ENCODE results near the gene ZNF627. TPM values are rescaled to one million over a fixed set of nuclear protein-coding genes. Genes with fewer than 3 reads are reported as not detected.

ZNF627 gene
- polyA plus RNA-seq, 1 donor from 2014 or later, result 91.6 TPM

DNA sequence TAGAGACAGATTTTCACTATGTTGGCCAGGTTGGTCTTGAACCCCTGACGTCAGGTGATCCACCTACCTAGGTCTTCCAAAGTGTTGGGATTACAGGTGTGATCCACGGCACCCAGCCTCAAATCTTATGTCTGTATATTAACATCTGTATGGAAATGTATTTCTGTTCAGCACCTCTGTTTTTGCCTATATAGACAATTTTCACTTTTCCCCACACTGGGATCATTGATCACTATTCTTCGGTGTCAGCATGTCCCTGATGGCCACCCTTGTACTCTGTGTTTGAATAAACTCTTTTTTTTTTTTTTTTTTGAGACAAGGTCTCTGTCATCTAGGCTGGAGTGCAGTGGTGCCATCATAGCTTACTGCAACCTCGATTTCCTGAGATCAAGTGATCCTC, 3.2 kb upstream of the ZNF627 start:
- H3K9ac ChIP-seq (ENCODE audit: low read length), result no peak overlapping the region
- no peak overlapping the region for H3K4me2 ChIP-seq (ENCODE audit: low read length)
- no peak overlapping the region for H2AFZ ChIP-seq (ENCODE audit: low read depth, low read length)
- H3K9me2 ChIP-seq (ENCODE audit: insufficient read depth, low read length), result no peaks in the 10 kb centered on the region
- no peak overlapping the region for H3K27ac ChIP-seq (ENCODE audit: low read length)
- TF ChIP-seq EZH2 (IDR thresholded peaks at IDR 0.05; ENCODE audit: borderline replicate concordance, insufficient read depth, low read length, poor library complexity, severe bottlenecking) (no peak), TAF1 (IDR thresholded peaks at IDR 0.05; ENCODE audit: low read depth) (no peak)
- TF ChIP-seq, protein P1, sequence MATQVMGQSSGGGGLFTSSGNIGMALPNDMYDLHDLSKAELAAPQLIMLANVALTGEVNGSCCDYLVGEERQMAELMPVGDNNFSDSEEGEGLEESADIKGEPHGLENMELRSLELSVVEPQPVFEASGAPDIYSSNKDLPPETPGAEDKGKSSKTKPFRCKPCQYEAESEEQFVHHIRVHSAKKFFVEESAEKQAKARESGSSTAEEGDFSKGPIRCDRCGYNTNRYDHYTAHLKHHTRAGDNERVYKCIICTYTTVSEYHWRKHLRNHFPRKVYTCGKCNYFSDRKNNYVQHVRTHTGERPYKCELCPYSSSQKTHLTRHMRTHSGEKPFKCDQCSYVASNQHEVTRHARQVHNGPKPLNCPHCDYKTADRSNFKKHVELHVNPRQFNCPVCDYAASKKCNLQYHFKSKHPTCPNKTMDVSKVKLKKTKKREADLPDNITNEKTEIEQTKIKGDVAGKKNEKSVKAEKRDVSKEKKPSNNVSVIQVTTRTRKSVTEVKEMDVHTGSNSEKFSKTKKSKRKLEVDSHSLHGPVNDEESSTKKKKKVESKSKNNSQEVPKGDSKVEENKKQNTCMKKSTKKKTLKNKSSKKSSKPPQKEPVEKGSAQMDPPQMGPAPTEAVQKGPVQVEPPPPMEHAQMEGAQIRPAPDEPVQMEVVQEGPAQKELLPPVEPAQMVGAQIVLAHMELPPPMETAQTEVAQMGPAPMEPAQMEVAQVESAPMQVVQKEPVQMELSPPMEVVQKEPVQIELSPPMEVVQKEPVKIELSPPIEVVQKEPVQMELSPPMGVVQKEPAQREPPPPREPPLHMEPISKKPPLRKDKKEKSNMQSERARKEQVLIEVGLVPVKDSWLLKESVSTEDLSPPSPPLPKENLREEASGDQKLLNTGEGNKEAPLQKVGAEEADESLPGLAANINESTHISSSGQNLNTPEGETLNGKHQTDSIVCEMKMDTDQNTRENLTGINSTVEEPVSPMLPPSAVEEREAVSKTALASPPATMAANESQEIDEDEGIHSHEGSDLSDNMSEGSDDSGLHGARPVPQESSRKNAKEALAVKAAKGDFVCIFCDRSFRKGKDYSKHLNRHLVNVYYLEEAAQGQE (IDR thresholded peaks at IDR 0.05; ENCODE audit: borderline replicate concordance), result no peak
- H3K27me3 ChIP-seq (ENCODE audit: insufficient read depth, low read depth, low read length), result no peaks in the 10 kb centered on the region
- H3K9me3 ChIP-seq (ENCODE audit: low read length), result no peaks in the 10 kb centered on the region
- H4K20me1 ChIP-seq (ENCODE audit: insufficient read depth), result no peaks in the 10 kb centered on the region
- no peak overlapping the region for H3K4me3 ChIP-seq (ENCODE audit: low read length)
- H3F3A ChIP-seq (ENCODE audit: insufficient read depth, low read length, poor library complexity, severe bottlenecking), result no peaks in the 10 kb centered on the region
- H3K36me3 ChIP-seq (ENCODE audit: insufficient read depth, low read length), result peaks cover 6% of the 10 kb centered on the region
- peaks cover 15% of the 10 kb centered on the region for H3K79me2 ChIP-seq (replicated peaks; ENCODE audit: insufficient read depth, low read length)

DNA sequence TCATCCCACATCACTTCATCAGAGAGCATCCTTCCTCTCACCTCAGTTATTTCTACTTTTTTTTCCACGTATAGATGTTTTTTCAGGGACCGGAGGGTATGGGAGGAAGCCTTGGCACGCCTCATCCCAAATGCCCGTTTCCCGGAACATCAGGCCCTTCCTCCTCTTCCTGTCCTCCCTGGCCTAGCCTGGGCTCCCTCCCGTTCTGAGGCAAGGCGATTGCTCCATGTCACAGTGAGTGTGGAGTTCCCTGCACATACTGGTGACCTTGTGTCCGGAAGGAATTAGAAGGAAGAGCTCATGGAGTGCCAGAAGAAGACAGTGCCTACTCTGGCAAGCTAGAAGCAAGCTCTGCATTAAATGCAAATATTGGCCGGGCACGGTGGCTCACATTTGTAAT, 1.1 kb upstream of the ZNF627 start:
- no peak overlapping the region for H3K4me2 ChIP-seq (ENCODE audit: low read length)
- TF ChIP-seq POLR2AphosphoS5 (IDR thresholded peaks at IDR 0.05) (no peak), EP300 (conservative IDR thresholded peaks at IDR 0.05; ENCODE audit: poor library complexity, severe bottlenecking) (no peak), MXI1 (conservative IDR thresholded peaks at IDR 0.05; ENCODE audit: poor library complexity, severe bottlenecking) (no peak), EZH2 (IDR thresholded peaks at IDR 0.05; ENCODE audit: borderline replicate concordance, insufficient read depth, low read length, poor library complexity, severe bottlenecking) (no peak), SMC3 (conservative IDR thresholded peaks at IDR 0.05; ENCODE audit: poor library complexity) (no peak), TAF1 (IDR thresholded peaks at IDR 0.05; ENCODE audit: low read depth) (no peak), RAD21 (conservative IDR thresholded peaks at IDR 0.05) (no peak)
- TF ChIP-seq, protein P2, sequence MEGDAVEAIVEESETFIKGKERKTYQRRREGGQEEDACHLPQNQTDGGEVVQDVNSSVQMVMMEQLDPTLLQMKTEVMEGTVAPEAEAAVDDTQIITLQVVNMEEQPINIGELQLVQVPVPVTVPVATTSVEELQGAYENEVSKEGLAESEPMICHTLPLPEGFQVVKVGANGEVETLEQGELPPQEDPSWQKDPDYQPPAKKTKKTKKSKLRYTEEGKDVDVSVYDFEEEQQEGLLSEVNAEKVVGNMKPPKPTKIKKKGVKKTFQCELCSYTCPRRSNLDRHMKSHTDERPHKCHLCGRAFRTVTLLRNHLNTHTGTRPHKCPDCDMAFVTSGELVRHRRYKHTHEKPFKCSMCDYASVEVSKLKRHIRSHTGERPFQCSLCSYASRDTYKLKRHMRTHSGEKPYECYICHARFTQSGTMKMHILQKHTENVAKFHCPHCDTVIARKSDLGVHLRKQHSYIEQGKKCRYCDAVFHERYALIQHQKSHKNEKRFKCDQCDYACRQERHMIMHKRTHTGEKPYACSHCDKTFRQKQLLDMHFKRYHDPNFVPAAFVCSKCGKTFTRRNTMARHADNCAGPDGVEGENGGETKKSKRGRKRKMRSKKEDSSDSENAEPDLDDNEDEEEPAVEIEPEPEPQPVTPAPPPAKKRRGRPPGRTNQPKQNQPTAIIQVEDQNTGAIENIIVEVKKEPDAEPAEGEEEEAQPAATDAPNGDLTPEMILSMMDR (IDR thresholded peaks at IDR 0.05; ENCODE audit: poor library complexity, severe bottlenecking), result no peak
- TF ChIP-seq, protein P1 (IDR thresholded peaks at IDR 0.05; ENCODE audit: borderline replicate concordance), result no peak
- H3F3A ChIP-seq (ENCODE audit: insufficient read depth, low read length, poor library complexity, severe bottlenecking), result no peaks in the 10 kb centered on the region
- no peak overlapping the region for H3K9ac ChIP-seq (ENCODE audit: low read length)
- H3K27ac ChIP-seq (ENCODE audit: low read length), result no peak overlapping the region
- H3K79me2 ChIP-seq (replicated peaks; ENCODE audit: insufficient read depth, low read length), result peaks cover 35% of the 10 kb centered on the region
- no peaks in the 10 kb centered on the region for H4K20me1 ChIP-seq (ENCODE audit: insufficient read depth)
- no peaks in the 10 kb centered on the region for H3K9me3 ChIP-seq (ENCODE audit: low read length)
- H3K9me2 ChIP-seq (ENCODE audit: insufficient read depth, low read length), result no peaks in the 10 kb centered on the region
- H3K36me3 ChIP-seq (ENCODE audit: insufficient read depth, low read length), result peaks cover 9% of the 10 kb centered on the region
- H3K4me3 ChIP-seq (ENCODE audit: low read length), result no peak overlapping the region
- no peak overlapping the region for H2AFZ ChIP-seq (ENCODE audit: low read depth, low read length)
- no peaks in the 10 kb centered on the region for H3K27me3 ChIP-seq (ENCODE audit: insufficient read depth, low read depth, low read length)
